GM18526 (cell line): ENCODE measurements around the gene NUP50.

ENCODE experiments used
- POLR2A ChIP-seq: IDR thresholded peaks from 3 replicates; pipeline ENCODE4 v1.6.1; 2011; ENCODE audit not compliant: insufficient read length; ENCODE audit errors: extremely low read depth

The NUP50 gene

DNA sequence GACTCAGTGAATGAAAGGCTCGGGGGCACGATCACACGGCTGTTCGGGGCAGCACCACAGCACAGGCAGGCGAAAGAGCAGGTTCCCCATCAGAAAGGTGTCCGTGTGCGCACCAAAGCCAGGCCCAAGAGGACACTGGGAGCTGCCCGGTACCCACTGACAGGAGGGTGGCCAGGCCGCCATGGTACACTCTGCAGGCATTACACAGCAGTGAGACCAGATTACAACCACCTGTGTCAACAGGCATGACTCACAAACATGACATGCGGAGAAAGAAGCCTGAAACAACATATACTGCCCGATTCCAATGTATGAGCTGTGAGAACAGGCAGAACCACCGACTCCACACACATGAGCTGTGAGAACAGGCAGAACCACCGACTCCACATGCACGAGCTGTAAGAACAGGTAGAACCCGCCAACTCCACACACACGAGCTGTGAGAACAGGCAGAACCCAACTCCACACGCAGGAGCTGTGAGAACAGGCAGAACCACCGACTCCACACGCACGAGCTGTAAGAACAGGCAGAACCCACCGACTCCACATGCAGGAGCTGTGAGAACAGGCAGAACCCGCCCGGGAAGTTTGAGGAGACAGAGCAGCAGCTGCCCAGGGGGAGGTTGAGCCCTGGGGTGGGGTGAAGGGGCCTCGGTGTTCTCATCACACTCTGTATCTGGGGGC is 44.4 kb downstream of the NUP50 start:
- TF ChIP-seq POLR2A, result no peak

DNA sequence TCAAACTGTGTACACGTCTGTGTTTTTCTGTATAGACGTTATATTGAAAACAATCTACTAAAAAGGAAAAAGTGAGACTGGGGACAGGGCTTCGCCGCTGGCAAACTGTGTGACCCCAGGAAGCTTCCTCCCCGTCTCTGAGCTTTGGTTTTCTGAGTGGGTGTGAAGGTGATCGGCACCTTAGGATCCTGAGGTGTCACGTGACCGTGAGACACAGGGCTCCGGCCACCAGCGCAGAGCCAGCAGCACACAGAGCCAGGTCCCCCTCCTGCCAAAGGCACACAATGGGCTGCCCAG is 44.9 kb downstream of the NUP50 start:
- no peak for TF ChIP-seq POLR2A

DNA sequence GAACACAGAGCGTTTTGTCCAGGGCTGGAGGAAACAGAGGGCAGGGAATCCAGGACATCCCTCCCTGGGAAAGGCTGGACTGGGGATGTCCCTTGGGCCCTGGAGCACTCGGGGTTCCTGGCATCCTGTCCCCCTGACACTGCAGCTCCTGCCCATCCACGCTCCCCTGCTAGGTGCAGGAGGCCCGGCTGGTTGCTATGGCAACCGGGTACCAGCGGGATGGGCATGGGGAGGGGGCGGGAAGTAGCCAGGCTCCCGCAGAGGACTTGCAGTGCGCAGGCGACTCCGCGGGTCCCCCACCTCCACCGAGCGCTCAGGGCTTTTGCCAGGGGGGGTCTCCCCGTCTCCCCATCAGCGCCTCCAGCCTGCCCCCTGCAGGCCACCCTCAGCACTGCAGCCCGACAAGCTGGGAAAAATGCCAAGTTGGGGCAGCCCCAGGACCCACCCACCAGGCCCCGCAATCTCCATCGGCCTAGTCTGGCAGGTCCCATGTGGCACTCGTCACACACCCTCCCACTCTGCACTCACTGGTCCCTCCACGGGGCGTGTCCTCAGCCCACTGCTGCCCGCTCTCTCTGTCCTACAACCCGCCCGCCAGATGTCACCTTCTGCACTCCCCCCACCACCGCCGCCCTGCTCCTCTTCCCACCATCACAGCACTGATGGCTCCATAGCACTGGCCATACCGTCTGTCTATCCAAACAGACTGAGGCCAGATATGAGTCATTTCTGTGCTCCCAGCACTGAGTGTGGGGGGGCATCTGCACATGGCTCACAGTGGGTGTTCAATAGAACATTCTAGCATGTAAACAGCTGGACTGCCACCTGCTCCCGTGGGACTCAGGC is 45.5 kb downstream of the NUP50 start:
- TF ChIP-seq POLR2A, result no peak

DNA sequence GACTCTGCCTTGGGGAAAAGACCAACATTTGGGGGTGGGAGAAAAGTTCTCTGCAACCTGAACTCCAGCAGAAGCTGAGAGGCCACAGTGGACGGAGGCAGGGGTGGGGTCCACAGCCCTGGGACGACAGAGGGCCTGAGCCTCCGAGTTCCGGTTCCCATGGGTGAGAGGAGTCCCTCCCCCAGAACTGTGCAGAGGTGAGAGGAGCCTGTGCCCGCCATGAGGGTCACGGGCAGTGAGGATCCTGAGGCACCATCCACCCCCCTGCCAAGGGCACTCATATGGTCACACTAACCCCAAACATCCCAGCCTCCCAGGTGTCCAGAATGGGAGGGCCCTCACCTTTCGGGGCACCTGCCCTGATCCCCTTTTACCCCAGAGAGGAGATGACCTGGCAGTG is 46.4 kb downstream of the NUP50 start:
- no peak for TF ChIP-seq POLR2A

DNA sequence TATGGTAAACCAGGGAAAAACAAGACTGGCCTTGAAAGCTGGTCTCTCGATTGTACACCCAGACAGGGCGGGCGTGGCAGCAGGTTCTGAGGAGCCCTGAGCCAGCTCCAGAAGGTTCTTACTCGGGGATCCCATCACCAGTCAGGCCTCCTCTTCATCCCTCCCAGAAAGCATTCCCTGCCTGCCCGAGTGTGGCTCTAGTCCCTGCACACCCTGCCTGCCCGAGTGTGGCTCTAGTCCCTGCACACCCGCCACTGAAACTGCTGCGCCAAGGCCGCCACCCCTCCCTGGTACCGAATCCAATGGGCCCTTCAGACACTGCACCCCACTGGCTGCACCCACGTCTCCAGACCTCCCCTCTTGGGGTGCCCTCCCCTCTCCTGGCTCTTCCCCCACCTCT is 46.9 kb downstream of the NUP50 start:
- no peak for TF ChIP-seq POLR2A

DNA sequence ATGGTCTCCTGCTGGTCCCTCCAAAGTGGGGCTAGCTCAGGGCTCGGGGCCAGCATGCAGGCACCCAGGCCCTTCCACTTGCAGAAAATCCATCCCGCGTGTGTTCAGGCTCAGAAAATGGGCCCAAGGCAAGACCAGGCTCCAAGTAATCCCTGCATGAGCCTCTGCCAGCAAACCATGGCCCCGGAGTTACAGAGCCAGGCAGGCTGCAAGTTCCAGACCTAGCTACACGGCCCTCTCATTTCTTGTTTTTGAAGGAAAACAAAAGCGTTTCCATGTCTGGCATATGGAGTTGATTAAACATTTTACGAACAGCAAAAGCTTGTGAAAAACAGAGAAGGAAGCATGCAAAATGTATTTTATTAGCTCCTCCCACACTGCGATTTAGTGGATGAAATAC is 47.3 kb downstream of the NUP50 start:
- no peak for TF ChIP-seq POLR2A

DNA sequence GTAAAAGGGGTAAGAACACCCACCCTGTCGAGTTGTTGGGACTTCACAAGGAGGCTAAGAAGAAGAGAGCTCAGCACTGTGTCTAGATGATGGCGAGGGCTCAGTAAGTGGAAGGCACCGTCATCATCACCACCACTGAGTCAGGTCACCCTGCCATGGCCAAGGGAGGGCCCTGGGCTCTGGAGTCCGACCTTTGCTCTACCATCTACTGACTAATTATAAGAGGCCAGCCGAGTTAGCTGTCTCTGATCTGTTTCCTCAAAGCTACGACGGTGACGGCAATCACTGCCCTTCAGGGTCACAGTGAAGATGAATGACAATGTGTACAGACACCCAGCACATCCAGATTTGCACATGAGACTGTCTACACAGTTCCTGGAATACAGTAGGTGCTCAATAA is 47.7 kb downstream of the NUP50 start:
- no peak for TF ChIP-seq POLR2A

DNA sequence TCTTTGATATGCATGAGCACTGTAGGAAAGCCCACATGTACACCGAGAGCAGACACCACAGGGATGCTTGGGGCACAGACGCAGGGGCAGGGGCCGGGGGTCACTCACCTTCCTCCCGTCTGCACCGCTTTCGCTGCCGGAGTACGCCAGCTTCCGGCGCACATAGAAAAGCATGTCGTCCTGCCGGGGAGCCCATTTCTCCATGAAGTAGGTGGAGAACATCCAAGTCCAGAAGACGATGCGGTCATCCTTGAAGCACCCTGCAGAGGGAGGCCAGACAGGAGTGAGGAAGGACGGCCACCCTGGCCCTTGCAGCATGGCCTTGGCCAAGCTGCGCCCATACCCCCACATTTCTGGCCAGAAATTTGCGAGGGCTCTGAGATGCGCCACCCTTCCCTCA is 48.1 kb downstream of the NUP50 start:
- TF ChIP-seq POLR2A, result no peak

DNA sequence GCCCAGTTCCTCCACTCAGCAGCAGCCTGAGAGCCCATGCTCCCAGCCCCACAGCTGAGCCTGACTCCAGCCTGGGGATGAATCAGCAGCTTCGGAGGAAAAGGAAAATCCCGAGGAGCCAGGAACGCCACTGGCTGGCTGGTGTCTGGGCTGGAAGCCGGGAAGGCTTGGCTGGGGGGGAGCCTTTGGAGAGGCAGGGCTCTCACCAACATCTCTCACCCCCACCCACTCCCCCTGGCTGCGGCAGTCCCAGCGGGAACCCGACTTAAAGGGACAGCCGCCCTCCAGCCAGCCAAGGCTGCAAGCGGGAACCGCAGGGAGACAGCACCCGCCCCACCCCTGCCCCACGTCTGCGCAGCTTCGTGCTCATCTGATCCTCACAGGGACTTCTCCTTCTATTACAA is 48.6 kb downstream of the NUP50 start:
- no peak for TF ChIP-seq POLR2A

DNA sequence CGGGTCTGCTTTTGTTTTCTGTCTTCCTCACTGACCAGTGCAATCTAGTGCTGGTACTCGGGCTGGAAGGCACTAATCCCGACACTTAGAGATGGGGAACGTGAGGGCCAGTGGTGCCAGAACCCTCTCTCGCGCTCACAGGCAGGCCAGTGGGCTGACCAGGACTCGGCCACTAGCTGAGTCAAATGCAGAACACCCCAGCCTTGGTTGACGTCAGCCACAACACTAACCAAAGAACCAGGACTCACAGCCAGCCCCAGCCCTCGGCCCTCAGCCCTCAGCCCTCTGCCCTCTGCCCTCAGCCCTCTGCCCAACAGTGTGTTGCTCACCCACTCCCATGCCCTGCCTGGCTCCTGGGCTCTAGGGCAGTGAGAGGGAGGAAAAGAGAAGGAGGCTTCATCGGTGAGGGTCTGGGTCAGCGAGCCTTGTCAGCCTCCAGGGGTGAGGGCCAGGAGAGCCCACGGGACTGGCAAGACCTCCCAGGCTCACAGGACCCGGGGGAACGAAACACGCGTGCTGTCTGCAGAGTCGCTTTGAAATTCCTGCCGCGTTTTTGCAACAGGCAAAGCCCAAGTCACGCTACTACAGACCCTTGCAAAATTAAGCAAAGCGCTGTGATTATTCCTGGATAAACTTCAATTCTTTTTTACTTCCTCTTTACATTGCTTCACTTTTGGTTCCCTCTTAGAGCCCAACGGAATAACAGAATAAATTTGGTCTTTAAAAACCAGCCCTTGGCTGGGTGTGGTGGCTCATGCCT is 49.4 kb downstream of the NUP50 start:
- TF ChIP-seq POLR2A, result no peak

DNA sequence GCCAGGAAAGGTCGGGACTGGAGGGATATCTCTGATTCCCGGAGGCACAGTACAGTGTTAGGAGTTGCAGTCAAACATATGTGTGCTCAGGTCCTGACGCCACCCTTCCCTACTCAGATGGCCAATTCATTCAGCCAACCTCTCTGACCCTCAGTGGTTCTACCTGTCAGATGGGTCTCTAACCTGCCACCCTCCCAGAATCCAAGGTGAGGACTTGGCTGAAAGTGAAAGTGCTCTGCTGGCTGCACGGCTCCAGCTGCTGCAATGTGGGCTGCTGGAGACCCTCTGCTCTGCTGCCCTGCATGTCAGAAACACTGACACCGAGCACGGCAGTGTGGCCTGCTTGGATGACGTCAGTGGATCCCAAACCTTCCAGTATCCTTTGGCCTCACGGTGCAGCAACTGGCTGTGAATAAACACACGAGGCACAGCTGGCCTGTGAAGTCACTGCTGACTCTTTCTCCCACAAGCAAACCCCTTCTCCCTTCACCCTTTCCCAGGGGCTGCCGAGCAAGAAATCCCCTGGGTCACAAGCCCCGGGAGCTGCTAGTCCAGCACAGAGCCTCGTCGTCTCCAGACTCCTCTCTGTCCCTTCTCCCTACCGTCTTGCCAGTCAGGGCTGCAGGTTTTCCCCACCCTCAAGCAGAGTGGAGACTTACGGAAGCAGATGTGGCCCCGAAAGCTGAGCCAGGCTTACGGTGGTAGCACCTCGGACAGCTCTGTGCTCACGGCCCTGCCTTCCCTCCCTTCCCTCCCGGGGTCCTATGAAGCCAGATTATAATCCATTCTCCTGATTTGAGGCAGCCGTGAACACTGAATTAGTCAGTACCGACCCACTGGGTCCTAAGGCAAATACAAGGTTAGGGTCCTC is 52.6 kb downstream of the NUP50 start:
- TF ChIP-seq POLR2A, result no peak

DNA sequence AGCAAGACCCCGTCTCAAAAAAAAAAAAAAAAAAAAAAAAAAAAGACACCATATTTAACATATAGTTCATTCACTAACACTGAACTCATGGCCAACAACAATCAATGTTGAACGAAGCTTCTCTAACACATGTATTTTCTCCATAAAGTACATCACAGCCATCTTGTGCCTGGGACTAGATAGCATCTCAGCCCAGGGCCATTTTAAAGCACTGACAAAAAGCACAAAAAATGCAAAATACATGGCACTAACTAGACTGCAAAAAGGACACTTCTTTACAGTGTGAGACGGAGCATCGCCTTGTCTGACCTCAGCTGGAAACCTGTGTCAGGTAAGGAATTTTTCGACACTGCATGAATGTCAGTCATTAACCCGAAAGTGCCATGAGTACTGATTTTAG is 53.6 kb downstream of the NUP50 start:
- TF ChIP-seq POLR2A, result no peak

DNA sequence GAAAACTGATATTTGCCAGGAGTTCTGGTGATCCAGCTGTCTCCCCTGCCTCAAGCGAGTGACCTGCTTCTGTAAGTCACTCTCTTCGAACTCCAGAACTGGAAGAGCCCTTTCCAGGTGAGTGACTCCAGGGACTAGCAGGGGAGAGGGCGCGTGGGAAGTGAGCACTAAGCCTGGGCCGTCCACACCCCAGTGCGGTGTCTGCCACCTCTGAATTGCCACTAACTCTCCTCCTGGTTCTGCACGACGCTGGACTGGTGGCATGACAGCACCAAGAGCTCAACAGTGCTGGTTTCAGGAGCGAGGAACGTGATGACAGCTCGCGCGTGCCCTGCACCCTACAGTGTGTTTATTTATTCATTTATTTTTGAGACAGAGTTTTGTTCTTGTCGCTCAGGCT is 54.1 kb downstream of the NUP50 start:
- no peak for TF ChIP-seq POLR2A

DNA sequence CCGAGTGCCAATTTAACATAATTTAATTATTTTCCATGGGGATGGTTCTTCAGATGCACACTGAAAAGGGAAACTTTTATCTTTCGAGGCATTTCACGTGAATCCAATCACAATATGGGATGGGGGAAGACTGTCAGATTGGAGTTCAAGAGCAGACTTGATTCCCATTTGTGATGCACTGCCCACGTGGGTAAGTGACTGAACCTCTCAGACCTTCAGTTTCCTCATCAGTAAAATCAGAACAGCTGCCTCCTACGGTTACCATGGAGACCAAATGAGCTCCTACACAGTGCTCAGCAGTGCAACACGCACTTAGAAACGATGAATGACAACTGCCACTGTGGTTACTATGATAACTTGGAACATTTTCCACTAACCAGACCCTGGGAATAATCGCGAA is 55.3 kb downstream of the NUP50 start:
- TF ChIP-seq POLR2A, result no peak

DNA sequence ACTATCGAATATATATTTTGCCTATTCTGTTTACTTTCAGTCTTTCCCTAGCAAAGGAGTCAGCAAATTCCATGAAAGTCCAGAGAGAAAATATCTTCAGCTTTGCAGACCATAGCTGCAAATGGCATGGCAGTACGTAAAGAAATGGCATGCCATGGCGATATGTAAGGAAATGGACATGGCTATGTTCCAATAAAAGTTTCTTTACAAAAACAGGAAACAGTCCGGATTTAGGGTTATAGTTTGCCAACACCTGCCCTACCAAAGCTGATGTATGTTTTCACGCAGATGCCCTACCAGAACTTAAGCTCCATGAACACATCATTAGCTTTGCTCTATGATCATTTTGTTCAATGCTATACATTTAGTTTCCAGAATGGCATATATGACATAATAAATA is 57.5 kb downstream of the NUP50 start:
- no peak for TF ChIP-seq POLR2A
